HG02571 (cell line): ENCODE results near the gene NTF3.

ENCODE experiments used
- ATAC-seq: cut with Tn5 transposase; IDR thresholded peaks from one replicate; pipeline ENCODE4 v1.9.1; 2021; ENCODE audit warnings: mild to moderate bottlenecking, moderate library complexity; ENCODE audit not compliant: unreplicated experiment

NTF3 gene

DNA sequence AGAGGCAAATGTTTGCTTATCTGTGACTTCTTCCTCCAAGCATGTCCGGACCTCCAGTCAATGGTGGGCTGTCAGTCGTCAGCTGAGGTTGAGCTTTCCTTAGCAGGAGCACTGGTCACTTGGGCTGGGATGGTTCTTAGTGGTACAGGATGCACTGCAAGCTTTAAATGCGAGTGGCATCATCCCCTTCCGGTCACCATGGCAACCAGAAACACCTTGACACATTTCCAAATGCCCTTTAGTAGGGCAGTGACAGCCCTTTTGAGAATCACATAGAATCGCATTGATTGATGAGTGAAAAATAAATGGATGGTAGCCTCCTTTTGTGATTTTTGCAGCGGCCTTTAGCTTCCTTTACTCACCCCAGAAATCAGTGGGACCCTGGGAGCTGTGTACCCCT lies 24.1 kb downstream of the NTF3 start:
- no peak for ATAC-seq

DNA sequence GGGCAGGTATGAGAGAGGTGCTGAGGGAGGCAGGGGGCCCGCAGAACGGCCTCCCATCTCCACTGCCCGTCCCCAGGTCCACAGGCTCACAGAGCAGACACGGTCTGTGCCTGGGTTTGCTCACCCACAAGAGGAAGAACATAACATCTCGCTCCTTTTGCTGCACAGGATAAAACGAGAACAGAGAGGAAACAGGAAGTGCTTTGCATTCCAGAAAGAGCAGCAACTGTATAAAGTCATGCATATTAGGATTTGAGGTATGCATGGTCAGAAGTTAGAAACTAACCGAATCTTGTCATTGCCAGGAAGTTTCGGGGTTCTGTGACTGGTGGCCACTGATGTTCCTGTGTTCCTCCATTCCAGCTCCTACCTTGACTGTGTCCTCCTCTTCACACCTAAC lies 25.0 kb downstream of the NTF3 start:
- no peak for ATAC-seq

DNA sequence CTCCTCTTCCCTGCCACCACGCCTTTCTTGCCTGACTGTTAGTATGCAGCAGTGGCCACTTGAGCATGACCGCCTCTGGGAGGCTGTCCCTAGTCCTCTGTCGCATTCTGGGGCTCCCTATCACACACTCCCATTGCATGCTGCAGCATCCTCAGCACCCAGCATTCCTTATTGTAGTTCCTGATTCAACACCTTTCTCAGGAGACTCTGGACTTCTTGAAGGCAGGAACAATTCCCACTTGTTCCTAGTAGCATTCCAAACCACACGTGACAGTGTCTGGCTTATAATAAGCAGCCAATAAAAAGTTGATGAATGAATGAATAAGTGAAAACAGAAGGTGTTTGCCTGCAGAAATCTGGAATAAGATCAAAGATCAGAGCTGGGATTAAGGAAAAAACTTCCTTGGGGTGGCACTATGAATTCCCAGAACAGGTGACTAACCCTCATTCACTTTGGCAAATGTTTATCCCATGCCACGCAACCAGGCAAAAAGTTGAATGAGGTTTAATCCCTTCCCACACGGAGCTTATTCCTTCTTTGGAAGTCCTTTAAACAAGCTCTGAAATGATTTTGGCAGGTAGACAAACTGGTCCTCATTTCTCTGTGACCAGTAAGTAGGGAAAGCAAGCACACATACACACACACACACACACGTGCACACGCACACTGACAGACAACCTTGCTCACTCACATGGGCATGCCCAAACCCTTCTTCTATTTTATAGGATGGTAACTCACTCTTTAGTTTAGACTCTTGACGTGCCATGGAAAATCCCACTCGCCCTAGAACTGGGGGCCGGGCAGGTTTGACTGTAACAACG lies 26.5 kb downstream of the NTF3 start:
- ATAC-seq, result no peak

DNA sequence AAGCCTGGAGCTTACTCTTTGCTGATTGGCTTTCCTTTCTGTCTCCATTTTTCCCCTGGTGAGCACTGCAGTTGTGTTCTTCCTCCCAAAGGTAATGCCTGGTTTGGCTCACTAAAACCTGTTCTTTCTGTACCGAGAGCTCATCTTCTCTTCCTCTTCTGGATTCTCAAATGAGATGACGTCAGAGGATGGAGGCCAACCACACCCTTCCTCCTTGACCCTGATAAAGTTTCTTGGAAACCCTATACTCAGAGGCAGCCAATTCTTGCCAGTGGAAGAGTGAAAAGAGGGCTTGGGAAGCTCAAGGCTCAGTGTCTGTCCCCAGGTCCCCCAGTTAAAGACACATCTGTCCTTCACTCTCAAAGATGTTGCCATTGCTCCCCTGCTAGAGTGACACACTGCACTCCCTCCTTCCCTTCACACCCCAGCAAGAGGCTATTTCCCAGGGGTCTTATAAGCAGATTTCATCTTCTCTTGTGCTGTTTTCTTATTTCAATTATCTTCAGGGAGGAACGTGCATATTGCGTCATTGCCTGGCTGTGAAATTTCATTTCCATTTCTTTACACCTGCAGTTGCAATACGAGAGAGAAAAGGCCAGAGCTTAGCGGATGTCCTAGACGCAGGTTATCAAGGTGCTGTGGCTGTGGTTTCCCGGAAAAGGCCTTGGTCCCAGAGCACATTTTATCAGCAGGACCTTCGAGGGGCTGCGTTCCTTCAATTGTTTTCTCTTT lies 27.3 kb downstream of the NTF3 start:
- no peak for ATAC-seq

DNA sequence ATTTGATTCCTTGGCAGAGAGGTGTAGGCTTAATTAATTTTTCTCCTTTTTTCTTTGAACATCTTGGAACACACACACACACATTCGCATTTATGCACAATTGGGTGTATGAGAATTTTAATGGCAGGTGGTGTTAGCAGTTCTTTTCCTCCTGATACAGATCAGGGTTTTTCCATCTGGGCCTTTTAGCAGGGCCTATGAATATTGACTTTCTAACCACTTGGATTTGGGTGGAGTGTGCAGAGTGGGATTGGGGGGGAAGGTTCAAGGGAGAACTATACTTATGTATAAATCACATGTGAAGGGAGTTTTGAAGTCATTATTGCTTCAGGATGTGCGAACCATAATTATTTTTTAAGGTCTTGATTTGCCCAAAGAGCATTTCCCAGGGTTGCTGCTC lies 28.9 kb downstream of the NTF3 start:
- no peak for ATAC-seq

DNA sequence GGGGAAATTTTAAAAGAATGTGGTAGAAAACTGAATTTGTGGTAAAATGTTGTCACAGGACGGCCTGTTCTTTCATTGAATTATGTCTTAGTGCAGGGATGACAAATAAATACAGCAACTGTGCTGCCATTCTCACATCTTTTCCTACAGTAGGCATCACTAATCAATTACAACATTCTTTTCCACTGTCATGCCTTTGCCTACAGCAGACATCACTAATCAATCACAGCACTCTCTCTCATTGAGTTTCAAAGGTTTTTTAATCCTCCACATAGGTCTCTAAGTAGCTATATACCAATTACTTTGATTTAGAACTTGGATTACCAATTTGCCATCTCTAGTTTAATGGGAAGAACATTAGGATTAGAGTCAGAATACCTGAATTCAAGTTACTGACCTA lies 30.1 kb downstream of the NTF3 start:
- no peak for ATAC-seq

DNA sequence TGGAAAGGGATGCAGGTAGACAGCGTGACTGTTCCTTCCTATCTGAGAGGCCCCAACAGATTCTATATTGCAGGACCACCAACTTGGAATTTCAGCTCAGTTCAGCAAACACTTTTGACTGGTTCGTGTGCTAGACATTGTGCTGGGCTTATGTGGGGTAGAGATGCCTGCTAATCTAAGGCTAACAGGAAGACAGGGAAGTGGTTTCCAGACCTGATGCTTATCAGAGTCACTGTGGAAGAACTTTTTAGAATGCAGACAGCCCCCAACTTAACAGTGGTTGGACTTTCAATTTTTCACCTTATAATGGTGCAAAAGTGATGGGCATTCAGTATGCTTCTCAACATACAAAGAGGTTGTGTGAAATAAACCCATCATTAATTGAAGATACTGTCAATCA lies 32.2 kb downstream of the NTF3 start:
- no peak for ATAC-seq

DNA sequence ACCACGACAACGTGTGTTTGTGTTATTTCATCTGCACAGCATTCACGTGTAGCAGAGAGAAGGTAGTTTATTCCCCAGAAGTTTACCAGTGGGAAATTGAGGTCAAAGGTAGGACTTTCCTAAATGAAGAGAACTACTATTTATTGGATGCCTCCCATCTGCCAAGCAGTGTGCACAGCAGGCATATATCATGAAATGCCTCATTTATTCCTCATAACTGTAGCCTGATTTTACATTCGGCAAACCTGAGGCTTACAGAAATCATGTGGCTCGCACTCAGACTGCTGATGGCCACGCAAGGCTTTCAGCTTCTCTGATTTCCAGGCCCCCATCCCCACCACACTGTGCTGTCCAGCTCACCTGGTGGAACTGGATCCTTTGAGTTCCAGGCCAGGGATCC lies 33.5 kb downstream of the NTF3 start:
- ATAC-seq, result no peak

DNA sequence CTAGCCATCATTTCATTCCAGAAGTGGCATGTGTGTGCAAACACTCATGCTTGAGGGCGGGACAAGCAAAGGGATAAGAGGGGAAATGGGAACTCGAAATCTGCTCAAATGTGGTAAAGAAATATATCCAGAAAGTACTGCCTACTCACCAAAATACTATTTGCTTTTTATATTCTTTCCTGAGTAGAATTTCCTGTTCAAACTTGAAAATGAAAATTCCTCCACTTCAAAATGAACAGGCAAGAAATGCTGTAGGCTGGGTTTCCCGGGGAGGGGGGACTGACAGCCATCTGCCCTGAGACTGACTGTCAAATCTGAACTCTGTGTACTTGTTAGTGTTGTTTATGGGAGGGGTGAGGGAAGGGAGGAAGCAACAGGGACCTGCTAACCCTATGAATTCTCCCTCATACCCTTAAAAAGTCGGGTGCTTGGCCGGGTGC lies 34.6 kb downstream of the NTF3 start:
- ATAC-seq, result no peak

DNA sequence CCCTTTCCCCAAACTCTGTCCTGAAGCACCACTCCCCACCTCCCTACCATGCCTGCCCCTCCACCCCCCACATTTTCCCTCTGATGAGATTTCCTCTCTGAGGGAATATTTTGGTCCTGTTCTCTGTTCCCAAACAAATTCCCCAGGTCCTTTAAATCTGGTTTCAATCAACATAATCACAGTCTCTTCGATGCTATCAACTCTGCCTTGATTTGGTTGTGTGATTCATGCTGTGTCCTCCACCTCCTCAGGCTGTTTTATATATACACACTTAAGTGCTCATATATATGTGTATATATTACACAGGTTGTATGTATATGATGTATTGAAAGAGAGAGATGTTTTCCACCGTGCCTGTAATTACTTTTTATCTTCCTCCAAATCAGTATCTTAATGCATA lies 36.0 kb downstream of the NTF3 start:
- ATAC-seq, result no peak

DNA sequence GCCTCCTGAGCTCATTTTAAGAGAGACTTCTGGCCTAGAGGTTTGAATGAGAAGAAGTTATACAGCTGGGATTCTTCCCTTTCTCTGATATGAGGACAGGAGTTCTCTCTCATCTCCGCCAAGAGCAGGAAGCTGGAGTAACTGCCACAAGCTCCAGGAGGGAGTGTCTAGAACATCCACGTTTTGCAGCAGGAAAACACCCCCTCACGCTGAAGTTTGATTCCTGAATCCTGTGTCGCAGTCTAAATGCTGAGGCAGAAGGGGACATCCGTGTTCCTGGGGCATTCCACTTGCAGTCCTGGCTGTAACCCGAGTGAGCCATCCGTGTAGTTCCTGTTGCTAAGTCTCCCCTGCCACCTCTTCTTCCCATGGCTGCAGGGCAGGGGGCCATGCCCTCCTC lies 38.3 kb downstream of the NTF3 start:
- ATAC-seq, result no peak

DNA sequence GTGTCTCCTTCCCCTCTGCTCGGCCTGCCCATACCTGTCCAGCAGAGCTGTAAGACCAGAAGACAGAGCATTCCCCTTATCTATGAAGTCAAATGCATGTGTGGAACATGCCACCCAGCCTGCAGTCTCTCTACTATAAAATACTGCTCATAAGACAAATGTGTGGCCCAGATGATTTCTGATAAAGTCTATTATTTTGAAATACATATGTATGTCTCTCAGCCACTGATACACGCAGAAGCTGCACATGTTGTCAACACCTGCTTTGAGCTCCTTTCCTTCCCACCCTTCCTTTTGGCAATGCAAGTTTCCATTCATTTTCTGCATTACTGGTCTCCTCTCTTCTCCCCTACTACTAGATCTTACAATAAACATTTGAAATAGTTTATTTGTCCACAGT lies 38.8 kb downstream of the NTF3 start:
- no peak for ATAC-seq

DNA sequence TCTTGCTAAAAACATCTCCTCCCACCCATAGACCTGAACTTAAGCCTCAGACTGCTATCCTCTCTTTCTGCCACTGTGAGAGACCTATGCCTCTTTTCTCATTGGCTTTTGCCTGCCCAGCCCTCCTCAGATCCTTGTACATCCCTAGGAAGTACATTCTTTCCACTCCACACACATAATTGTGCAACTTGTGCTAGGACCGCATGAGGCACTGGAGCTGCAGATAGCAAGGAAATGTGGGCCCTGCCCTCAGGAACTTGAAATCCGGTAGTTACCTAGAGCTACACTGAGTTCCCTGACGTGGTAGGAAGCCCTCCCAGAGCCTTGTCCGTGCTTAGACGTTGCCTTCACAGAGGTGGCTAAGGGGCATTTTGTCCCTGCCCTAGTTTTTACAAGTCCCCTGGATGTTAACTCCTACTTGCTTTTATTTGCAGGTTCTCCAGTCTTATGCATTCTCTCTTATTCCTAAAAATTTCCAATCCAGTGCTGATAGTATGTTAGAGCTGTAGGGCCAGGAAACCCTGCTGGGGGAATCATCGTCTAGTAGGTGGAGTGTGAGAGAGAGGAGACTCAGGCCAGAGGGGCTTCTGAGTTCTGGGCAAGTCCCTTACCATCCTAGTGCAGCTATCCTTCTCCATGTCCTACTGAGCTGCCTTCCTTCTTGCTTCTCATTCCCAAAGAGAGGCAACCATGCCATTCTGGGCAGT lies 41.3 kb downstream of the NTF3 start:
- no peak for ATAC-seq

DNA sequence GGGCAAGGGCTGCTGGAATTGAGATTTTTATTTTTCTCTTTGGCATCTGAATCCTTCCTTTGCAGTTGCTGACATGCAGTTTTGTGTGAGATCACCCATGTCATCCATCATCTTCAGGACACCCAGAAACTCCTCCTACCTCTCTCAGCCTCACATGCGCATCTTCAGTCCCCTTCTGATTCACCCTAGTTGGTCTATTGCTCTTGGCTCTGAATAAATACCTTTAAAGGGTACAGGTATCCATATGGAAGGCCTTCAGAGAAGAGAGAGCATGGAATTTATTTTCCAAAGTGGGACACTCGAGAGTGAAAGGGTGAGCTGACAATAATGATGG lies 41.8 kb downstream of the NTF3 start:
- no peak for ATAC-seq

DNA sequence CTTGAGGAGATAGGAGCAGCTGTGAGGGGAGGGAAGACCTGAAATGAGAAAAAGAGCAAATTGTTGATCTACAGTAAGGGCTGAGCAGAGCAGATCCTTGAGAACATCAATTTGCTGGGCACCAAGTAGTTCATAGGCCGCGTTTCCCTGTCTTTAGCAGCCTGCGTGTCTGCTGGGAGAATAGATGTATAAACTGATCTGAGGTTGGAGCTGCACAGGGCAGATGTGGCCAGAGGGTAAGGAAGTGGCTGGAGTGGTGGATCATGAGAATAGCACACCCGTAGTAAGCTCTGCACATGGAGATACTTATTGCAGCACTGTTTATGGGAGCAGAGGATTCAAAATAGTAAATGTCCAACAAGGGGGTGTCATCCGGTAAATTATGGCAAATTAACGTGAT lies 44.4 kb downstream of the NTF3 start:
- no peak for ATAC-seq

DNA sequence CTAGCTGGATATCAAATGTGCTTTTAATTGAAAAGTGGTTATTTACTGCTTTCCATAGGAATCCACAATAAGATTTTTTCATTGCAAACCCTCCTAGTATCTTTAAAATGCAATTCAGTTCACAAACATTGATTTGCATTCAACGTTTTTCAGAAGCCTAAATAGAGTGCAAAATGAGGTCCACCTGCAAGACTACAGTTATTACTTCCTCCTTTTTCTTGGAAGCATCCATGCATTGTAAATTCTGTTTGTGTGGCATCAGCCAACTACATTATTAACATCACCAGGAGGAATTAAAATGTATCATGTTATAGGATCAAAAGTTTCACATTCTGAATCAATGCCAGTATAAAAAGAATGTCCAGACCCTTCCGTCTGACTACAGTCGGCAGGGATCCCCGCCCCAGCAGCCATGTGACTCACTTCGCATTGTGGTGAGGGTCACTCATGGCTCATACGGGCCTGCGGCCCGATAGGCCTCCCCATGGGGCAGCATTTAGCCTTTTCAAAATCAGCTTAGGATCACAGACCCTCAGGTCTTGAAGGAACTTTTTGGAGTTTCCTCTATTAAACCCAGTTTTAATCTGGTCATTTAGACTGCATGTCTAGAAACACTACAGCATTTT lies 46.3 kb downstream of the NTF3 start:
- ATAC-seq, result no peak

DNA sequence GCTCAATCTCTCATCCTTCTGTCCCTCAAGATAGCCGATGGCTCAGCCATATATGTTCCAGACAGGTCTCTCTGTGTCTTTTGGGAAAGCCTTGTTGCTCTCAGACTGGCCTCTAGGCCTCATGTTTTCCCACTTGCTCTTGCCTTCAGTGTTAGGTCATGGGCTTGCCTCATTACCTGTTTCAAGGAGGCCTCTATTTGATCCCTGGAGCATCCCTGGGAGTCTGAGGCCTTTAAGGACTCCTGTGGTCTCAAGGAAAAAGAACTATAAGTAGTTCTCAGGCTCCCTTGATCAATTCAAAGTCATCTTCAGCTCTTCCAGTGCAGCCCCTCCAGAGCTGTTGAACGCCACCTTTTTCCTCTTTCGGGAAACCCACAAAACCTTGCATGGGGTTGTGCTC lies 47.9 kb downstream of the NTF3 start:
- no peak for ATAC-seq

DNA sequence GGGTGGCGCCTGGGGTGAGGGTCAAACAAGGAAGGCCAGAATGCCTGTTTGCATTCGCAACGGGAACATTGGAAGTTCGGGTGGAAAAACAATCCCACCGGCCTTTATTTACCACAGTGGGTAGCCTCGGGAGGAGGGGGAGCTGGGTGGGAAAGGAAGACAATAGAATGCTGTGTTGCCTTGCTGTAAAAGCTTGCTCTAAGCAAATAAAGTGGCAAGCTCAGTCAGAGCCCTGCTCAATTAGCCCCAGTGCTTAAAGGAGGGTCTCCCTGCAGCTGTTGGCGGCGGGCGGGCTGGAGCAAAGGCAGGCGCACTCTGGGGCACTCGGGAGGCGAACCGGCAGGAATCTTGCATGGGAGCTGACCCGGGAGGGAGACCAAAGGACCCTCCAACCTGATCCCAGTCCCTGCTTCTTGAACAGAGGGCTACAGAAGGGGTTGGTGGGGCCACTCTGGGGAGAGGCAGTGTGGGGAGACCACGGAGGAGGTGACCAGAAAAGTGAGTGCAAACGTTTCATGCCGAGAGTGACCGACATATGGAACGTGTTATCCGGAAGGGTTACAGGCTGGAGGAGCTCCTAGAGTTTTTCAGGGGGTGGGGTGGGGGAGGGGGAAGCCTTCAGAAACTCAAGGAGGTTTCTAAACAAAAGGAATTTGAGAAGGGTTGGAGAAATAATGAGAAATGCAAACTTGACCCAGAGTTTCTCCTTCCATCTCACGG lies 48.5 kb downstream of the NTF3 start:
- no peak for ATAC-seq

DNA sequence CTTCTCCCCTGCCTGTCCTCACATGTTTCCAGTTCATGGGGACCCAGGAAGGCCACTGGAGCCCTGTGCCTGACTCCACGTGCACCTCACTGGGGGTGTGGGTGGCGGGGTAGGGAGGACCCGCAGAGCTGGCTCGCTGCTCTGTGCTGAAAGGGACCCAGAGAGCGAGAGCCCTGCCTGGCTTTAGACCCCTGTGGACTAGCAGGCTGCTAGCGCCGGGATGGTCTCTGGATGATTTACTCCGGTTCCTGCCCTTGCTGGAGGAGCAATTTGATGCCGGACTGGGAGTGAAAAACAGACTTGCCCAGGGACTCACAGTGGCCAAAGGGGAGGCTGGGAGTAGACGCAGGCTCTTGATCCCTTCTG lies 49.0 kb downstream of the NTF3 start:
- no peak for ATAC-seq

DNA sequence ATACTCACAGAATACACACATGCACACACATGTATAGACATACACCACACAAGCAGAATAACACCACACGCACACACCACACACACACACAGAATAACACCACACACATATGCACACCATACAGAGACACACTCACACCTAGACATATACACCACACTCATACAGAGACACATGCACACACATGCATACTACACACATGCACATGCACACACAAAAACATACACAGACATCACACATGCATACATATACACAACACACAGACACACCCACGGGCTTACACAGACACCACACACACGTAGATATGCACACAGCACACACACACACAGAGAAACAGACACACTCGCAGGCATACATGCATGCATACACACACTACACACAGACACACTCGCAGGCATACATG lies 49.7 kb downstream of the NTF3 start:
- ATAC-seq, result no peak

DNA sequence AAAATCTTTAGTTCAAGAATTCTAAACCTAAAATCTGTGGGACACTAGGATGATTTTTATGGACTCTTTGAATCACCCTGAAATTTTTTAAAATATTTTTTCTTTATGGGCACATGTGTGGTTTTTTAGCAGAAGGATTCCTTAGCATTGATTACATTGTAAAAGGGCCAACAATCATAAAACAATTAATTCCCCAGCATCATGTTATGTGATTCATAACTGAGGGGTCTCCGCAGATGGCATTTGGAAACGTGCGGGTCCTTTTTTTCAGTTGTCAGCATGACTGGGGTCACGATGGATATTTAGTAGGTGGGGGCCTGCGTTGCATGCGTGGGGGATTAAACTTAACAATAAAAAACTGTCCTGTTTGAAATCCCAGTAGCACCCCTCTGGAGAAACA lies 52.5 kb downstream of the NTF3 start:
- ATAC-seq, result no peak
